Measurements from ENCODE around the gene PTMA.
"Not testable (repeated sequence)": the region's sequence is repeated elsewhere in the genome, so short reads cannot be mapped to it uniquely, and the experiment has no call there.

PTMA gene

DNA sequence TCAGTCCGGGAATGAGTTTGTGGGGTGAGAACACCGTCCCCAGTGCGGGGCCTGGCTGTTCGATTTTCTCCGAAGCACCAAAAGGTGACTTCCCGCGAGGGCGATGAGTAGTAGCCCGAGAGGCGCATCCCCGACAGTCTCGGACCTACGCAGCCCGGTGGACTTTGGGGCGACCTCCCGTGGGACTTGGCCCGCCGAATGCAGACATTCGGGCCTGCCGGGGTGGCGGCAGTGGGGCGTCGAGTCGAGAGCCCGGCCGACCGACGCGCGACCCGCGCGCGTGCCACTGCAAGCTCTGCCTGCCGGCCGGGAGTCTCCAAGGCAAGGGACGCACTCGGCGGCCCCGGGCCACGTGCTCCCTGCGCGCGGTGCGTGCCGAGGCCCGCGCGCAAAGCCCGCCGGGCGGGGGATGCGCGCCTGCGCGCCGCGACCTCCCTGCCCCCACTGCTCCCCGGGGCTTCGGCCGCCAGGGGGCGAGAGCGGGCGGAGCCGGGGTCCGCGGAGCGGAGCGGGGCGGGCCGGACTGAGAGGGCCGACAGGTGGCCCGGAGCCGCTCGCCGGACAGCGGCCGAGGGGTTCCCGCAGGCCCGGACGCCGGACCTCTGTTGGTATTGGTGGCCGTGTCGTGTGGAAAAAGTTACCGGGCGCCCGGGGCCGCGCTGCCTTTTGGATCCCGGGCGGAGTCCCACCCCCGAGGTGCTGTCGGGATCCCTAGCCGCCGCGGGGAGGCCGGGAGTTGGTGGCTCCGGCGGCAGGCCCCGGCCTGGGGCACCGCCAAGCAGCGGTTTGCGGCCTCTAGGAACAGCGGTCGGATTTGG, 1.9 kb downstream of the PTMA start:
- TF ChIP-seq, protein P1, sequence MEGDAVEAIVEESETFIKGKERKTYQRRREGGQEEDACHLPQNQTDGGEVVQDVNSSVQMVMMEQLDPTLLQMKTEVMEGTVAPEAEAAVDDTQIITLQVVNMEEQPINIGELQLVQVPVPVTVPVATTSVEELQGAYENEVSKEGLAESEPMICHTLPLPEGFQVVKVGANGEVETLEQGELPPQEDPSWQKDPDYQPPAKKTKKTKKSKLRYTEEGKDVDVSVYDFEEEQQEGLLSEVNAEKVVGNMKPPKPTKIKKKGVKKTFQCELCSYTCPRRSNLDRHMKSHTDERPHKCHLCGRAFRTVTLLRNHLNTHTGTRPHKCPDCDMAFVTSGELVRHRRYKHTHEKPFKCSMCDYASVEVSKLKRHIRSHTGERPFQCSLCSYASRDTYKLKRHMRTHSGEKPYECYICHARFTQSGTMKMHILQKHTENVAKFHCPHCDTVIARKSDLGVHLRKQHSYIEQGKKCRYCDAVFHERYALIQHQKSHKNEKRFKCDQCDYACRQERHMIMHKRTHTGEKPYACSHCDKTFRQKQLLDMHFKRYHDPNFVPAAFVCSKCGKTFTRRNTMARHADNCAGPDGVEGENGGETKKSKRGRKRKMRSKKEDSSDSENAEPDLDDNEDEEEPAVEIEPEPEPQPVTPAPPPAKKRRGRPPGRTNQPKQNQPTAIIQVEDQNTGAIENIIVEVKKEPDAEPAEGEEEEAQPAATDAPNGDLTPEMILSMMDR (IDR thresholded peaks at IDR 0.05; ENCODE audit: low read length): peak; percentile 53
- TF ChIP-seq EZH2 (IDR thresholded peaks at IDR 0.05; ENCODE audit: borderline replicate concordance, low read length): no peak
- H3K4me1 ChIP-seq (ENCODE audit: insufficient read depth, low read length, severe bottlenecking): peaks cover 46% of the 10 kb centered on the region
- no peaks in the 10 kb centered on the region for H4K20me1 ChIP-seq (ENCODE audit: insufficient read depth, low read length)
- no peaks in the 10 kb centered on the region for H3K9me3 ChIP-seq (ENCODE audit: low read length)
- H3F3A ChIP-seq (ENCODE audit: insufficient read depth, low read length): peaks cover 35% of the 10 kb centered on the region
- H3K4me3 ChIP-seq (ENCODE audit: low read depth, low read length, poor library complexity, severe bottlenecking): peak overlapping the region; percentile 92
- peaks cover 38% of the 10 kb centered on the region for H3K79me2 ChIP-seq (ENCODE audit: insufficient read depth, low read length)
- H2AFZ ChIP-seq (ENCODE audit: low read length): no peak overlapping the region
- peak overlapping the region; percentile 87 for H3K4me2 ChIP-seq (ENCODE audit: low read length)
- H3K9ac ChIP-seq (ENCODE audit: low read length): peak overlapping the region; percentile 100
- H3K9me2 ChIP-seq (ENCODE audit: low read depth, low read length): no peaks in the 10 kb centered on the region
- peaks cover 54% of the 10 kb centered on the region for H3K36me3 ChIP-seq (ENCODE audit: insufficient read depth, low read length)
- H3K27me3 ChIP-seq (ENCODE audit: insufficient read depth, low read length): no peaks in the 10 kb centered on the region
- H3K27ac ChIP-seq (ENCODE audit: low read depth, low read length, poor library complexity, severe bottlenecking): peak overlapping the region; percentile 91

DNA sequence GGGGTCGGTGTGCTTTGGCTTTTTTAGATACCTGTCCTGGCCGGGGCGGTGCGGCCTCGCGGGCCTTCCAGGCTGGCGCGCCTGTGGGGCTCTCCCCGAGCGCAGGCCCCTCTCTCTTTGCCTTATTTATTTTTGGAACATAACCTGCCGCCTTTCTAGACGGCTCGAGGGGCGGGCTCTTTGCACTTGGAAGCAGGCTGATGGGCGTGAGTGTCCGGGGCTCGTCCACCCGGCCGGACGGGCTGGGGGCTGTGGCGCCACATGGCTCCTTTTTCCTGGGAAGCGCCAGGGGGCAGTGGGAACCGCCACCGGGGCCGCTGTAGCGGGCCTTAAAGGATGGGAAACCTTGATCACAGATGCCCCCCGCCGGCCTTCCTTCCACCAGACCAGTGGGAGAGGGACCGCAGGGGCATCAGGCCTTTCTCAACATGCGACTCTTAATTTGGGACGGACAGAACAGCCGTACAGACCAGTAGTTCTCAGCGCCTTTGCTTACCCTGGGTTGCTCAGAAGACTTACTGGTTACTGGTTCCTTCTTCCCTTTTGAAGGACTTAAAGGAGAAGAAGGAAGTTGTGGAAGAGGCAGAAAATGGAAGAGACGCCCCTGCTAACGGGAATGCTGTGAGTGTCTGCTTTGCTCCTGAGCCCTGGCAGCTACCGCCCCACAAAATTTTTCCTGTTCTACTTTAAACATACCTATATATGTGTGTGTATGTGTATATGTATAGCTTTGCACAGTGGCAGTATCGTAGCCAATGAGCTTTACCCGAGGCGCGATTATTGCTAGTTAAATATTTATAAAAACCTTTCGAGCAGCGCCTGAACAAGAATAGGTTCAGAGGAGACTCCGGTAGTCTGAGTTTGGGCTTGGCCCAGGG, 2.7 kb downstream of the PTMA start:
- Histone ChIP-seq H3K27ac (ENCODE audit: low read depth, low read length, poor library complexity, severe bottlenecking) (peak overlapping the region; percentile 68), H3K4me2 (ENCODE audit: low read length) (peak overlapping the region; percentile 87), H4K20me1 (ENCODE audit: insufficient read depth, low read length) (no peaks in the 10 kb centered on the region), H3K9ac (ENCODE audit: low read length) (peak overlapping the region; percentile 85), H2AFZ (ENCODE audit: low read length) (no peak overlapping the region), H3K4me1 (ENCODE audit: insufficient read depth, low read length, severe bottlenecking) (peaks cover 37% of the 10 kb centered on the region), H3K36me3 (ENCODE audit: insufficient read depth, low read length) (peaks cover 54% of the 10 kb centered on the region), H3K9me2 (ENCODE audit: low read depth, low read length) (no peaks in the 10 kb centered on the region), H3K79me2 (ENCODE audit: insufficient read depth, low read length) (peaks cover 38% of the 10 kb centered on the region), H3K27me3 (ENCODE audit: insufficient read depth, low read length) (no peaks in the 10 kb centered on the region), H3K4me3 (ENCODE audit: low read depth, low read length, poor library complexity, severe bottlenecking) (peak overlapping the region; percentile 92), H3F3A (ENCODE audit: insufficient read depth, low read length) (peaks cover 35% of the 10 kb centered on the region), H3K9me3 (ENCODE audit: low read length) (no peaks in the 10 kb centered on the region)
- TF ChIP-seq EZH2 (IDR thresholded peaks at IDR 0.05; ENCODE audit: borderline replicate concordance, low read length): no peak
- TF ChIP-seq, protein P1 (IDR thresholded peaks at IDR 0.05; ENCODE audit: low read length): no peak

DNA sequence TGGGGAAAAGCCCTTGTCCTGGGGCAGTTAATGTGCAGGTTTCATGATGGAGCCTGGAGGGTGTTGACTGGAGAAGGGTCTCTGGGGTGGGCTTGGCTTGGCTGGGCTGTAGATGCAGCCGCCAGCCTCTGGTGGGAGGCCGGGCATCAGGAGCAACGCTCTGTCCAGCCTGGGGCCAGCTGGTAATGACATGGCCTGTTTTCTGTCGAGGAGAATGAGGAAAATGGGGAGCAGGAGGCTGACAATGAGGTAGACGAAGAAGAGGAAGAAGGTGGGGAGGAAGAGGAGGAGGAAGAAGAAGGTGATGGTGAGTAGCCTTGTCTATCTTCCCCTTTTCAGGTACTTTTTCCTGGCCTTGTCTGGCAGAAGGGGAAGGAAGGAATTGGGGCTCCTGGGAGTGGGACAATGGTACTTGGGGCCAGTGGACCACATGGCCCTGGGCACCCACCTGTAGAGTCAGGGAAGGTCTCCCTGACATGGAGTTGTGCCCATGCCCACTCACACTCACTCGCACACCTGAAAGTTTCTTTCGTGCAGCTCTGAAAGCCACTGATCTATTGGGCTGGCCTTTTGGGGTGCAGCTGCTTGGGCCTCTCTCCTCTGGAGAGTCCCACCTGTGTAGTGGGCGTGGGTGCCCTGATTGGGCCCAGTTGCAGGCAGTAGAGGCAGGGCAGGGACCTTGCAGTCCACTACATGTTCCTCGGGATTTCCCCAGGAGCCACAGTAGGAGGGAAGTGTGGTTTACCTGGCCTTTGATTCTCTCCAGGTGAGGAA, 3.5 kb downstream of the PTMA start:
- peaks cover 35% of the 10 kb centered on the region for H3F3A ChIP-seq (ENCODE audit: insufficient read depth, low read length)
- no peak overlapping the region for H2AFZ ChIP-seq (ENCODE audit: low read length)
- no peaks in the 10 kb centered on the region for H3K9me3 ChIP-seq (ENCODE audit: low read length)
- H3K9ac ChIP-seq (ENCODE audit: low read length): peak overlapping the region; percentile 85
- peak overlapping the region; percentile 68 for H3K27ac ChIP-seq (ENCODE audit: low read depth, low read length, poor library complexity, severe bottlenecking)
- H3K4me3 ChIP-seq (ENCODE audit: low read depth, low read length, poor library complexity, severe bottlenecking): peak overlapping the region; percentile 92
- H3K4me2 ChIP-seq (ENCODE audit: low read length): peak overlapping the region; percentile 87
- TF ChIP-seq, protein P1 (IDR thresholded peaks at IDR 0.05; ENCODE audit: low read length): no peak
- no peak for TF ChIP-seq EZH2 (IDR thresholded peaks at IDR 0.05; ENCODE audit: borderline replicate concordance, low read length)
- no peaks in the 10 kb centered on the region for H4K20me1 ChIP-seq (ENCODE audit: insufficient read depth, low read length)
- H3K27me3 ChIP-seq (ENCODE audit: insufficient read depth, low read length): no peaks in the 10 kb centered on the region
- H3K9me2 ChIP-seq (ENCODE audit: low read depth, low read length): no peaks in the 10 kb centered on the region
- peaks cover 35% of the 10 kb centered on the region for H3K4me1 ChIP-seq (ENCODE audit: insufficient read depth, low read length, severe bottlenecking)
- H3K79me2 ChIP-seq (ENCODE audit: insufficient read depth, low read length): peaks cover 38% of the 10 kb centered on the region
- H3K36me3 ChIP-seq (ENCODE audit: insufficient read depth, low read length): peaks cover 54% of the 10 kb centered on the region

DNA sequence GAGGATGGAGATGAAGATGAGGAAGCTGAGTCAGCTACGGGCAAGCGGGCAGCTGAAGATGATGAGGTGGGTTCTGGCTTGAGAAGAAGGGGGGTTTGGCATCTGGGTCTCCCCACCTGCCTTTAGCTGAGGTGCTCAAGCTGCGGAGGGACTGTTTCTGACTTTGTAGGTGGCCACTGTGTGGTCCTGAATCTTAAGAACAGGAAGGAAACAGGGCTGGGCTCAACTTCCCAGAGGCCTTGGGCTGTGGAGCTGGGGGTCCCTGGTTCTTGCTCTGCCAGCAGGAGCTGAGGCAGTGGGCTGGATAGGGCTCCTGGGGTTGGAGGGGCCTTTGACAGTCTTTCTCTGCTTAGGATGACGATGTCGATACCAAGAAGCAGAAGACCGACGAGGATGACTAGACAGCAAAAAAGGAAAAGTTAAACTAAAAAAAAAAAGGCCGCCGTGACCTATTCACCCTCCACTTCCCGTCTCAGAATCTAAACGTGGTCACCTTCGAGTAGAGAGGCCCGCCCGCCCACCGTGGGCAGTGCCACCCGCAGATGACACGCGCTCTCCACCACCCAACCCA, 4.2 kb downstream of the PTMA start:
- H4K20me1 ChIP-seq (ENCODE audit: insufficient read depth, low read length); H3K27me3 ChIP-seq (ENCODE audit: insufficient read depth, low read length); H3K9me3 ChIP-seq (ENCODE audit: low read length); H3K9me2 ChIP-seq (ENCODE audit: low read depth, low read length); H2AFZ ChIP-seq (ENCODE audit: low read length); H3K9ac ChIP-seq (ENCODE audit: low read length): not testable (repeated sequence)
- peak overlapping the region; percentile 68 for H3K27ac ChIP-seq (ENCODE audit: low read depth, low read length, poor library complexity, severe bottlenecking)
- H3K4me2 ChIP-seq (ENCODE audit: low read length): peak overlapping the region; percentile 87
- H3F3A ChIP-seq (ENCODE audit: insufficient read depth, low read length): peaks cover 35% of the 10 kb centered on the region
- H3K4me1 ChIP-seq (ENCODE audit: insufficient read depth, low read length, severe bottlenecking): peaks cover 32% of the 10 kb centered on the region
- peaks cover 54% of the 10 kb centered on the region for H3K36me3 ChIP-seq (ENCODE audit: insufficient read depth, low read length)
- peaks cover 38% of the 10 kb centered on the region for H3K79me2 ChIP-seq (ENCODE audit: insufficient read depth, low read length)
- H3K4me3 ChIP-seq (ENCODE audit: low read depth, low read length, poor library complexity, severe bottlenecking): peak overlapping the region; percentile 92
